ENCODE data around the gene OTUB1. TPM values are rescaled to one million over a fixed set of nuclear protein-coding genes. Genes with fewer than 3 reads are reported as not detected.

Gene OTUB1
- total and polyA plus RNA-seq, 2 of the 4 experiments (the other 2 are of a cell fraction), result 69.0 to 168 TPM

GRCh38 chr11:63969461-63969860, 16.8 kb upstream of the OTUB1 start:
- CTCF ChIA-PET, result no interaction called here
- Histone ChIP-seq H3K79me1 (ENCODE audit: low read depth in 1 of 2, low read length in 2 of 2) (no peaks in the 10 kb centered on the region), H4K91ac (ENCODE audit: insufficient read depth, low read depth, low read length) (no peak overlapping the region), H3K4me1 (ENCODE audit: control insufficient read depth, insufficient read depth, low read length) (no peaks in the 10 kb centered on the region), H2BK120ac (ENCODE audit: low read depth, low read length) (no peak overlapping the region), H3K23ac (ENCODE audit: low read depth, low read length) (no peak overlapping the region), H3K27ac (ENCODE audit: insufficient read depth, low read length) (no peak overlapping the region), H2BK5ac (ENCODE audit: low read depth, low read length, poor library complexity, severe bottlenecking) (no peak overlapping the region), H4K8ac (ENCODE audit: low read depth in 2 of 2, low read length in 2 of 2) (no peak overlapping the region), H3K4ac (ENCODE audit: low read depth, low read length) (no peak overlapping the region), H3K4me3 (ENCODE audit: insufficient read depth, low read depth, low read length) (no peak overlapping the region), H3K18ac (ENCODE audit: low read depth, low read length) (no peak overlapping the region), H2BK20ac (ENCODE audit: low read depth, low read length) (no peak overlapping the region), H2BK15ac (ENCODE audit: low read depth, low read length) (no peak overlapping the region), H2AFZ (replicated peaks; ENCODE audit: low read length, poor library complexity) (no peak overlapping the region), H3K27me3 (ENCODE audit: control insufficient read depth, insufficient read depth, low read length) (no peaks in the 10 kb centered on the region), H2AK9ac (replicated peaks; ENCODE audit: low read depth, low read length, poor library complexity) (no peak overlapping the region), H2AK5ac (ENCODE audit: low read depth, low read length) (no peak overlapping the region), H3K9me3 (ENCODE audit: control insufficient read depth, insufficient read depth, low read length) (no peaks in the 10 kb centered on the region), H4K5ac (ENCODE audit: low read depth, low read length) (no peak overlapping the region), H3K14ac (replicated peaks; ENCODE audit: low read depth, low read length) (no peak overlapping the region), H4K20me1 (ENCODE audit: insufficient read depth, low read length) (no peaks in the 10 kb centered on the region), H3K9me1 (ENCODE audit: insufficient read depth, low read length) (no peaks in the 10 kb centered on the region), H3K36me3 (ENCODE audit: control insufficient read depth, insufficient read depth, low read length) (no peaks in the 10 kb centered on the region), H3K56ac (ENCODE audit: extremely low read depth, insufficient read depth, low read length) (no peak overlapping the region), H3K9ac (ENCODE audit: low read depth, low read length) (no peak overlapping the region), H3K4me2 (ENCODE audit: low read depth, low read length) (no peak overlapping the region)
- TF ChIP-seq MAZ (IDR thresholded peaks at IDR 0.05; ENCODE audit: borderline replicate concordance, low read depth, low read length) (no peak), USF2 (IDR thresholded peaks at IDR 0.05; ENCODE audit: low read depth, low read length) (no peak), RAD21 (IDR thresholded peaks at IDR 0.05; ENCODE audit: low read length) (no peak), SMC3 (IDR thresholded peaks at IDR 0.05; ENCODE audit: low read depth, low read length) (no peak), FOS (IDR thresholded peaks at IDR 0.05; ENCODE audit: low read depth, low read length) (no peak), CHD1 (IDR thresholded peaks at IDR 0.05; ENCODE audit: low read depth, low read length) (no peak), CEBPB (IDR thresholded peaks at IDR 0.05; ENCODE audit: low read depth, low read length) (no peak), MXI1 (IDR thresholded peaks at IDR 0.05; ENCODE audit: borderline replicate concordance, low read depth, low read length) (no peak), NFE2L2 (IDR thresholded peaks at IDR 0.05; ENCODE audit: low read depth, low read length) (no peak), POLR2A (IDR thresholded peaks at IDR 0.05; ENCODE audit: low read depth, low read length) (no peak), RCOR1 (IDR thresholded peaks at IDR 0.05; ENCODE audit: insufficient replicate concordance, low read length) (no peak), RFX5 (IDR thresholded peaks at IDR 0.05; ENCODE audit: low read depth, low read length) (no peak), BHLHE40 (IDR thresholded peaks at IDR 0.05; ENCODE audit: low read depth, low read length) (no peak), MAFK (IDR thresholded peaks at IDR 0.05; ENCODE audit: low read depth, low read length) (no peak)
- TF ChIP-seq, protein P1, sequence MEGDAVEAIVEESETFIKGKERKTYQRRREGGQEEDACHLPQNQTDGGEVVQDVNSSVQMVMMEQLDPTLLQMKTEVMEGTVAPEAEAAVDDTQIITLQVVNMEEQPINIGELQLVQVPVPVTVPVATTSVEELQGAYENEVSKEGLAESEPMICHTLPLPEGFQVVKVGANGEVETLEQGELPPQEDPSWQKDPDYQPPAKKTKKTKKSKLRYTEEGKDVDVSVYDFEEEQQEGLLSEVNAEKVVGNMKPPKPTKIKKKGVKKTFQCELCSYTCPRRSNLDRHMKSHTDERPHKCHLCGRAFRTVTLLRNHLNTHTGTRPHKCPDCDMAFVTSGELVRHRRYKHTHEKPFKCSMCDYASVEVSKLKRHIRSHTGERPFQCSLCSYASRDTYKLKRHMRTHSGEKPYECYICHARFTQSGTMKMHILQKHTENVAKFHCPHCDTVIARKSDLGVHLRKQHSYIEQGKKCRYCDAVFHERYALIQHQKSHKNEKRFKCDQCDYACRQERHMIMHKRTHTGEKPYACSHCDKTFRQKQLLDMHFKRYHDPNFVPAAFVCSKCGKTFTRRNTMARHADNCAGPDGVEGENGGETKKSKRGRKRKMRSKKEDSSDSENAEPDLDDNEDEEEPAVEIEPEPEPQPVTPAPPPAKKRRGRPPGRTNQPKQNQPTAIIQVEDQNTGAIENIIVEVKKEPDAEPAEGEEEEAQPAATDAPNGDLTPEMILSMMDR (conservative IDR thresholded peaks at IDR 0.05; ENCODE audit: low read depth, low read length), result no peak
- TF ChIP-seq, protein P2, sequence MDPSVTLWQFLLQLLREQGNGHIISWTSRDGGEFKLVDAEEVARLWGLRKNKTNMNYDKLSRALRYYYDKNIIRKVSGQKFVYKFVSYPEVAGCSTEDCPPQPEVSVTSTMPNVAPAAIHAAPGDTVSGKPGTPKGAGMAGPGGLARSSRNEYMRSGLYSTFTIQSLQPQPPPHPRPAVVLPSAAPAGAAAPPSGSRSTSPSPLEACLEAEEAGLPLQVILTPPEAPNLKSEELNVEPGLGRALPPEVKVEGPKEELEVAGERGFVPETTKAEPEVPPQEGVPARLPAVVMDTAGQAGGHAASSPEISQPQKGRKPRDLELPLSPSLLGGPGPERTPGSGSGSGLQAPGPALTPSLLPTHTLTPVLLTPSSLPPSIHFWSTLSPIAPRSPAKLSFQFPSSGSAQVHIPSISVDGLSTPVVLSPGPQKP (IDR thresholded peaks at IDR 0.05; ENCODE audit: borderline replicate concordance, low read depth, low read length), result no peak
- no CpG with 5 or more reads among the region's 2 CpGs for WGBS, 2 experiments (ENCODE audit: extremely low coverage in 2 of 2, insufficient read length in 1 of 2)
- intact Hi-C loops (cut with micrococcal nuclease) (no loop called here), dilution Hi-C loops (cut with HindIII; ENCODE audit: low sequenced_read_pairs, unreplicated experiment) (no loop called here), in situ Hi-C loops (cut with MboI; ENCODE audit: low sequenced_read_pairs) (no loop called here)
- no TSS peak for BruUV-seq (replicated peaks)
- DNase-seq (no peak), ATAC-seq (ENCODE audit: low read depth) (no peak)
- POLR2A ChIA-PET (ENCODE audit: unreplicated experiment), result no interaction called here
